K562 (cell line): ENCODE results near the gene GCN1. TPM values are rescaled to one million over a fixed set of nuclear protein-coding genes. Genes with fewer than 3 reads are reported as not detected.

ENCODE experiments used
- ATAC-seq: fragments of 200-7000 bp; cut with Tn5 transposase; 3 replicates; pipeline ENCODE4 v1.9.1; 2020; ENCODE audit warnings: moderate library complexity
- BruUV-seq: library from RNA; stranded (reverse); fragments of 400-500 nt; replicated peaks from 2 replicates; lab custom pipeline; 2021; lab: Mats Ljungman, UMichigan
- CTCF ChIA-PET: fragments of 300-600 bp; formaldehyde crosslinking; extraction: SDS; loops from one replicate; lab custom pipeline; 2021; ENCODE audit warnings: low intra/inter-chr PET ratio; lab: Yijun Ruan, JAX
- POLR2A ChIA-PET: fragments of 300-600, 350-650 bp; sonication (Branson Sonifier 250); formaldehyde crosslinking; extraction: SDS; loops from one replicate; lab custom pipeline; 2021; ENCODE audit warnings: antibody characterized with exemption, inconsistent platforms; lab: Yijun Ruan, JAX
- DNase-seq, 4 experiments: peaks; one replicate each; pipeline versions ENCODE4 v3.0.0 to v3.0.0-alpha.2; 2011 to 2018; ENCODE audit warnings: low spot score in 3 of 4, mixed read lengths in 3 of 4; ENCODE audit errors: extremely low read depth in 1 of 4
- FAIRE-seq: peaks from 2 replicates; lab custom pipeline; 2011; peaks lifted over from hg19 to GRCh38; lab: Jason Lieb, UNC
- H2AFZ ChIP-seq: 2 replicates; pipeline ENCODE4 v1.6.0; 2011; ENCODE audit warnings: low read depth, low read length, control low read depth, inconsistent platforms
- H3K27ac ChIP-seq: fragments of 200-600 bp; 3 replicates; pipeline ENCODE4 v1.8.0; 2011; ENCODE audit warnings: low read depth, mild to moderate bottlenecking, control low read depth, inconsistent platforms, low read length, moderate library complexity, mixed read lengths; ENCODE audit errors: extremely low read depth
- H3K27me3 ChIP-seq, 2 experiments: fragments of 300-600 bp in 1 of 2; 2 replicates in 1 of 2; 3 replicates in 1 of 2; pipeline versions ENCODE4 v1.6.0 to v1.8.0; 2011; ENCODE audit warnings: inconsistent platforms in 2 of 2, low read length in 2 of 2, mild to moderate bottlenecking in 1 of 2, mixed read lengths in 1 of 2, moderate library complexity in 1 of 2; ENCODE audit not compliant: control insufficient read depth in 2 of 2, insufficient read depth in 2 of 2
- H3K36me3 ChIP-seq: fragments of 300-600 bp; 3 replicates; pipeline ENCODE4 v1.8.0; 2011; ENCODE audit warnings: mild to moderate bottlenecking, low read length, inconsistent platforms; ENCODE audit not compliant: control insufficient read depth, insufficient read depth
- H3K4me1 ChIP-seq, 2 experiments: fragments of 200-600 bp in 1 of 2; replicated peaks in 1 of 2; 2 replicates in 1 of 2; 3 replicates in 1 of 2; pipeline versions ENCODE4 v1.5.1 to v1.8.0; 2011; ENCODE audit warnings: inconsistent platforms in 2 of 2, low read length in 2 of 2, mild to moderate bottlenecking in 1 of 2, mixed read lengths in 1 of 2, moderate library complexity in 1 of 2; ENCODE audit not compliant: control insufficient read depth in 2 of 2, insufficient read depth in 2 of 2
- H3K4me2 ChIP-seq: 2 replicates; pipeline ENCODE4 v1.6.1; 2011; ENCODE audit warnings: low read length, control low read depth, inconsistent platforms, mixed read lengths; ENCODE audit not compliant: insufficient read depth
- H3K4me3 ChIP-seq: fragments of 200-600 bp; sonication (generic), shearing (Covaris generic); 2 replicates; pipeline ENCODE4 v1.5.1; 2016; ENCODE audit warnings: control low read depth, inconsistent platforms
- H3K79me2 ChIP-seq: fragments of 200-600 bp; 3 replicates; pipeline ENCODE4 v1.8.0; 2011; ENCODE audit warnings: low read length, inconsistent platforms; ENCODE audit not compliant: control insufficient read depth, insufficient read depth
- H3K9ac ChIP-seq, 2 experiments: 2 replicates each; pipeline versions ENCODE4 v1.6.0 to v1.6.1; 2011; ENCODE audit warnings: low read depth in 2 of 2, low read length in 2 of 2, control low read depth in 1 of 2, inconsistent platforms in 1 of 2, mild to moderate bottlenecking in 1 of 2, mixed read lengths in 1 of 2; ENCODE audit not compliant: insufficient read depth in 1 of 2
- H3K9me1 ChIP-seq: one replicate; pipeline ENCODE4 v1.6.0; 2011; ENCODE audit warnings: inconsistent platforms, mild to moderate bottlenecking, low read length, moderate library complexity; ENCODE audit not compliant: control insufficient read depth, insufficient read depth
- H3K9me3 ChIP-seq: replicated peaks from 2 replicates; pipeline ENCODE4 v1.5.1; 2011; ENCODE audit warnings: low read depth, low read length, inconsistent platforms; ENCODE audit not compliant: control insufficient read depth, insufficient read depth
- H4K20me1 ChIP-seq: replicated peaks from 2 replicates; pipeline ENCODE4 v1.6.1; 2011; ENCODE audit warnings: low read length, inconsistent platforms, mixed read lengths; ENCODE audit not compliant: control insufficient read depth, insufficient read depth
- CBFA2T2 ChIP-seq: fragments of 450-650 bp; conservative IDR thresholded peaks from 2 replicates; pipeline ENCODE4 v1.6.1; 2017; ENCODE audit warnings: mild to moderate bottlenecking
- GTF2B ChIP-seq: IDR thresholded peaks from 2 replicates; pipeline ENCODE4 v1.6.1; 2011; ENCODE audit not compliant: insufficient read length; ENCODE audit errors: extremely low read depth
- HDAC3 ChIP-seq: fragments of 450-650 bp; IDR thresholded peaks from 2 replicates; pipeline ENCODE4 v1.6.1; 2018; ENCODE audit warnings: borderline replicate concordance, mild to moderate bottlenecking, moderate library complexity; ENCODE audit not compliant: partially characterized antibody
- KDM5B ChIP-seq: fragments of 200-600 bp; sonication (generic); IDR thresholded peaks from 2 replicates; pipeline ENCODE4 v1.6.1; 2012; ENCODE audit warnings: low read depth, mild to moderate bottlenecking, moderate library complexity, low read length, control low read depth, inconsistent platforms; ENCODE audit not compliant: insufficient replicate concordance
- PTTG1 ChIP-seq: fragments of 450-650 bp; IDR thresholded peaks from 2 replicates; pipeline ENCODE4 v1.6.1; 2016; ENCODE audit warnings: low read depth, mild to moderate bottlenecking, missing genetic modification characterization, missing compliant biosample characterization
- SETDB1 ChIP-seq: IDR thresholded peaks from one replicate; pipeline ENCODE4 v1.6.1; 2012; ENCODE audit warnings: low read length, control low read depth, inconsistent platforms
- TAF1 ChIP-seq: IDR thresholded peaks from 2 replicates; pipeline ENCODE4 v1.6.1; 2011; ENCODE audit warnings: mild to moderate bottlenecking, low read length, moderate library complexity; ENCODE audit not compliant: insufficient read depth, control insufficient read depth, severe bottlenecking; ENCODE audit errors: extremely low read depth
- WGBS: fragments of 100-300 bp; shearing (Covaris generic); methylation state at CpG from one replicate; pipeline ENCODE4 v1.1.6; 2016; ENCODE audit warnings: low coverage, mixed read lengths; ENCODE audit not compliant: insufficient coverage; ENCODE audit errors: missing lambda C conversion rate; 5-methylcytosine and 5-hydroxymethylcytosine counted together
- in situ Hi-C: fragments of 300-500 bp; cut with MboI; formaldehyde crosslinking; loops from 4 replicates; pipeline ENCODE4 v1.15.0; 2018; ENCODE audit warnings: inconsistent platforms, mixed read lengths
- intact Hi-C: fragments of 100-400 bp; cut with micrococcal nuclease; formaldehyde crosslinking; loops from 2 replicates; pipeline ENCODE4 v1.14.2; 2022
- polyA plus RNA-seq, 8 experiments: library from polyadenylated mRNA; depleted of rRNA in 4 of 8; stranded (reverse) in 5 of 8; unstranded in 3 of 8; fragments of >200 nt; fragmentation: Nextera tagmentation in 2 of 8; fragmentation: Illumina TruSeq in 1 of 8; extraction: Ambion mirVana in 2 of 8; extraction: Trizol in 1 of 8; gene quantifications; 2 replicates each; pipeline versions ENCODE4 v1.2.1 to v1.2.3, GENCODE V29; 2011 to 2014; ENCODE audit warnings: inconsistent platforms in 1 of 8, missing spikeins in 1 of 8
- total RNA-seq, 7 experiments: library from RNA; depleted of rRNA in 6 of 7; stranded (reverse); fragments of >200 nt in 6 of 7; fragmentation: Illumina TruSeq in 2 of 7; extraction: Trizol in 2 of 7; gene quantifications; 2 replicates each; pipeline versions ENCODE4 v1.2.1 to v1.2.3, GENCODE V29; 2011 to 2021; ENCODE audit warnings: low replicate concordance in 1 of 7

The GCN1 gene
- total and polyA plus RNA-seq, 9 of the 15 experiments (the other 6 are each of a cell fraction or from before 2014, with no cell fraction given): 11.9 to 190 (median 51.7) TPM

- peak overlapping the region; percentile 94 for H2AFZ ChIP-seq
- no peak for FAIRE-seq
Observed at GRCh38 chr12:120085920-120086645, 108.4 kb downstream of the GCN1 start.

More at GRCh38 chr12:120085920-120086645, 108.4 kb downstream of the GCN1 start:
- H3K27ac ChIP-seq: no peak overlapping the region
- no peak for TF ChIP-seq SETDB1
- no peak for TF ChIP-seq CBFA2T2
- TF ChIP-seq KDM5B: peak; percentile 2
- no peak for TF ChIP-seq PTTG1 (tag)
- no peak for TF ChIP-seq GTF2B
- no peak for TF ChIP-seq HDAC3
- no peak for TF ChIP-seq TAF1
- H3K9me1 ChIP-seq: no peaks in the 10 kb centered on the region
- in situ Hi-C loops (no loop called here), intact Hi-C loops (loop anchor here (5.0 kb wide), 1 partner anchor 99 kb away; the partner anchor contains the start of gene BICDL1)
- peaks cover 0 to 3% of the 10 kb centered on the region in 2 experiments; a peak in 1 of 5 replicates for H3K27me3 ChIP-seq
- no peaks in the 10 kb centered on the region for H3K36me3 ChIP-seq
- 8% methylated on average over 6 of the region's 6 CpGs for WGBS
- ATAC-seq: peak; percentile 7; the same call in 1 of the 3 replicates
- H3K79me2 ChIP-seq: no peaks in the 10 kb centered on the region
- peaks cover 6% of the 10 kb centered on the region; the same call in 1 of the 2 replicates for H4K20me1 ChIP-seq
- BruUV-seq: no TSS peak
- no peak overlapping the region for H3K4me3 ChIP-seq
- peak overlapping the region in 1 of 2 experiments; percentile 60; a peak in 2 of 4 replicates for H3K9ac ChIP-seq
- ChIA-PET POLR2A (interaction anchor here (1.0 to 1.6 kb wide), 7 partner anchors 13 to 206 kb away, joined by 3 to 7 read pairs (median 5); partner anchors contain the start of genes RAB35, RNU4-2 and RPLP0), CTCF (interaction anchor here (0.7 to 1.2 kb wide), 2 partner anchors 96 to 366 kb away, joined by 3 to 4 read pairs; no protein-coding TSS in a partner anchor)
- peaks cover 15% of the 10 kb centered on the region in 2 experiments; a peak in 3 of 5 replicates for H3K4me1 ChIP-seq
- peak in 2 of 4 experiments; percentile 32 to 37 for DNase-seq
- H3K9me3 ChIP-seq: no peaks in the 10 kb centered on the region
- H3K4me2 ChIP-seq: peak overlapping the region; percentile 84; the same call in 1 of the 2 replicates
